Measurements from ENCODE around the gene FOCAD. TPM values are rescaled to one million over a fixed set of nuclear protein-coding genes. Genes with fewer than 3 reads are reported as not detected.
A peak's percentile ranks its signal among the peaks of the same experiment; 100 is the strongest.

The FOCAD gene
- total and polyA plus RNA-seq, 8 donors: 5.6 to 212 (median 12.2) TPM

DNA sequence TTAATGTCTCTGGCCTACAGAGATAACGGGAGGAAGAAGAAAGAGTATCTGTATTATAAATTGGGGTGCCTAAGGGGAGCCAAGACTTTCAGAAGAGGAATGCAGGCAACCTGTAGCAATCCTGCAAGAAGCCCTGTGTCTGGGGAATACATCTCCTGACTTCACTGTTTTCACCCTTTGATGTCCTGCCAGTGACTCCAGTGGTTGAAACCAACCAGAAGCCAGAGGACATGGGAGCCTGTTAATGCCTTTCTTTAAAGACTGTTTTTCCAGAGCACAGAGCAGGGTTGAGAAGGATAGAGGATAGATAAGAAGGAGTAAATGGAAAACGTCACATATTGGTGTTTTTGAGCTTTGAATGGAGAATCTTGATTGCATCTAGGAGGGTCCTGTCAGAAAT is 196.2 kb downstream of the FOCAD start:
- Histone ChIP-seq H3K9me3 (no peaks in the 10 kb centered on the region), H3K4me1 (no peaks in the 10 kb centered on the region), H3K27ac (no peak overlapping the region), H3K27me3 (no peaks in the 10 kb centered on the region), H3K36me3 (peaks cover 0 to 23% (median 17%) of the 10 kb centered on the region in 4 donors), H3K4me3 (no peak overlapping the region)
- no peak for DNase-seq
- 81 to 89% (median 87%) methylated on average over 2 of the region's 2 CpGs for WGBS, 5 donors
- no peak for TF ChIP-seq POLR2AphosphoS5 (IDR thresholded peaks at IDR 0.05)
- no peak for TF ChIP-seq POLR2A (IDR thresholded peaks at IDR 0.05)
- no peak for TF ChIP-seq EP300 (IDR thresholded peaks at IDR 0.05)
- TF ChIP-seq, protein P1, sequence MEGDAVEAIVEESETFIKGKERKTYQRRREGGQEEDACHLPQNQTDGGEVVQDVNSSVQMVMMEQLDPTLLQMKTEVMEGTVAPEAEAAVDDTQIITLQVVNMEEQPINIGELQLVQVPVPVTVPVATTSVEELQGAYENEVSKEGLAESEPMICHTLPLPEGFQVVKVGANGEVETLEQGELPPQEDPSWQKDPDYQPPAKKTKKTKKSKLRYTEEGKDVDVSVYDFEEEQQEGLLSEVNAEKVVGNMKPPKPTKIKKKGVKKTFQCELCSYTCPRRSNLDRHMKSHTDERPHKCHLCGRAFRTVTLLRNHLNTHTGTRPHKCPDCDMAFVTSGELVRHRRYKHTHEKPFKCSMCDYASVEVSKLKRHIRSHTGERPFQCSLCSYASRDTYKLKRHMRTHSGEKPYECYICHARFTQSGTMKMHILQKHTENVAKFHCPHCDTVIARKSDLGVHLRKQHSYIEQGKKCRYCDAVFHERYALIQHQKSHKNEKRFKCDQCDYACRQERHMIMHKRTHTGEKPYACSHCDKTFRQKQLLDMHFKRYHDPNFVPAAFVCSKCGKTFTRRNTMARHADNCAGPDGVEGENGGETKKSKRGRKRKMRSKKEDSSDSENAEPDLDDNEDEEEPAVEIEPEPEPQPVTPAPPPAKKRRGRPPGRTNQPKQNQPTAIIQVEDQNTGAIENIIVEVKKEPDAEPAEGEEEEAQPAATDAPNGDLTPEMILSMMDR (IDR thresholded peaks at IDR 0.05): no peak
- intact Hi-C loops (cut with DNase I; ENCODE audit: low total_unique reads): no loop called here

DNA sequence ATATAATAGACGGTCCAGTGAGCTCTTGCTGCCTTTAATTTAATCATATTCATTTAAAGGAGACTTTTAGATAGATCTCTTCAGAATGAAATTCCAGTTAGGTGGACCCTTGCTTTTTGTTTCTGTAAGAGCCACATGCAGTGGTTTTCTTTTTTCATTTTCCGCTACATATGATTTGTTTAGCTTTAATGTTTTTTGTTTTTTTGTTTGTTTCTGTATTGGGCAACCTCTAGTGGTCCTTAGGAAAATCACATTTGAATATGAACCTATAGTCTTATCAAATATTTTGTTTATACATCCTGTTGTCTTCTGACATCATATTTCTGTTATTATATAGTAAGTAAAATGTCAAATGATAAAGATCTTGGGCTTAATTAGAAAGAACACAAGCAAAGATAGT is 196.6 kb downstream of the FOCAD start:
- Histone ChIP-seq H3K9me3 (no peaks in the 10 kb centered on the region), H3K4me3 (no peak overlapping the region), H3K27me3 (no peaks in the 10 kb centered on the region), H3K36me3 (peaks cover 0 to 23% (median 17%) of the 10 kb centered on the region in 4 donors), H3K4me1 (no peaks in the 10 kb centered on the region), H3K27ac (no peak overlapping the region)
- no peak for DNase-seq
- intact Hi-C loops (cut with DNase I; ENCODE audit: low total_unique reads): no loop called here
- TF ChIP-seq, protein P1 (IDR thresholded peaks at IDR 0.05): no peak
- TF ChIP-seq EP300 (IDR thresholded peaks at IDR 0.05): no peak
- no peak for TF ChIP-seq POLR2AphosphoS5 (IDR thresholded peaks at IDR 0.05)
- WGBS, 5 donors: 94 to 100% (median 95%) methylated on average over 2 of the region's 2 CpGs

DNA sequence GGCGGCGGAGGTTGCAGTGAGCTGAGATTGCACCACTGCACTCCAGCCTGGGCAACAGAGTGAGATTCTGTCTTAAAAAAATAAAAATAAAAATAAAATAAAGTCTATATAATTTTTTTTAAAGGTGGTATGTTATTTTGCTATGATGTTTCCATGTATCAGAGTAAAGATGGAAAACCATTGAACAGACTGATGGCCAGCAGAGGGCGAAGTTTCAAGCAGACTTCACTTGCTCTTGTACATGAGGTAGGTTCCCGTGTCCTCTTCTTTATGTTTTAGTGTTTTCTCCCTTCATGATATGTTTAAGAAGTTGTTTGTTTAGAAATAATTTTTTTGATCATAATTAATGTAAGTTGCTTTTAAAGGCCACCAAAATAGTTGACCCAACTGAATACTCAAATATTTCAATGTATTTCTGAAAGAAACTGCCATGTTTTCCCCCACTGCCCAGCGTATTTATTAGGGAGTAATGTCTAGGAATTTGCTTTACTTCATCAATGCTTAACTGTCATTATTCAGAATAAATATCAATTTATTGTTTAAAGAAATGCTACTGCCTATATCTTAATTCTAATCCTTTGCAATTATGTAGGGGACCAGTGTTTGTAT is 201.0 kb downstream of the FOCAD start:
- Histone ChIP-seq H3K4me1 (no peaks in the 10 kb centered on the region), H3K36me3 (peaks cover 0 to 28% (median 14%) of the 10 kb centered on the region in 4 donors), H3K27me3 (no peaks in the 10 kb centered on the region), H3K9me3 (no peaks in the 10 kb centered on the region), H3K4me3 (no peak overlapping the region), H3K27ac (no peak overlapping the region)
- peak; percentile 67 to 77 for DNase-seq
- TF ChIP-seq EP300 (IDR thresholded peaks at IDR 0.05) (no peak), POLR2AphosphoS5 (IDR thresholded peaks at IDR 0.05) (no peak), POLR2A (IDR thresholded peaks at IDR 0.05) (no peak)
- TF ChIP-seq, protein P1 (IDR thresholded peaks at IDR 0.05): peak in 5 of 7 experiments; percentile 15 to 60 (median 52)
- 69 to 75% (median 72%) methylated on average over 5 of the region's 5 CpGs for WGBS, 5 donors
- intact Hi-C loops (cut with DNase I; ENCODE audit: low total_unique reads): no loop called here

DNA sequence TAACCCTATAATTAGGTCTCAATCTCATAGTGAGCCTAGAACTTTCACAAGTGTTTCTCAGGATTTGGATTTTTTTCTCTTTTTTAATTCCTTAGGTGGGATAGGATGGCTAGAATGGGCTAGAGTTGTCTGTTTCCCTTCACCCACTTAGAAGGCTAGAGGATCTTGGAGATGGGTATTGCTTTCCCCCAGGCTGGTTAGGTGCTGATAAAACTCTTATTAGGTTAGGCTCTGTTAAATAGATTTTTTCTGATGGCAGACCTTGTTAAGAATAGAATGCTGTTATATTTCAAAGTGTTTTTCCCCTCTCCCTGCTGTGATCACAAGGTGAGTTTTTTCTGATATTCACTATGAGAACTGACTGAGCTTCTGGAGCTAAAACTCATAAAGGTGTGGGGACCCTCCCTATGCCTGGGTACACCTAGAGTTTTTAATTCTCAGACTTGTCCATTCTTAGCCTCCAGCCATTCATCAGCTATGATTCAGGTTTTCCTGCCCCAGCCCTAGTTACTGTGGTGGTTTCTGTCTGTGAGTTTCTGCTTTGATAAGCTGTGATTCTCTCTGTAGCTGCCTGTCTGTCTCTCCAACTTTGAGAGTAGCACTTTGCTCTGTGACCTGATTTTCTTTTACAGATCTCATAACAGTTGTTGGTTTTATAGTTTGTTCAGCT is 215.0 kb downstream of the FOCAD start:
- Histone ChIP-seq H3K27me3 (no peaks in the 10 kb centered on the region), H3K4me1 (no peaks in the 10 kb centered on the region), H3K27ac (no peak overlapping the region), H3K9me3 (no peaks in the 10 kb centered on the region), H3K36me3 (peaks cover 0 to 5% (median 1%) of the 10 kb centered on the region in 4 donors), H3K4me3 (no peak overlapping the region)
- no peak for TF ChIP-seq EP300 (IDR thresholded peaks at IDR 0.05)
- TF ChIP-seq POLR2AphosphoS5 (IDR thresholded peaks at IDR 0.05): no peak
- TF ChIP-seq POLR2A (IDR thresholded peaks at IDR 0.05): no peak
- TF ChIP-seq, protein P1 (IDR thresholded peaks at IDR 0.05): no peak
- peak in 1 of 2 donors; percentile 4 for DNase-seq
- intact Hi-C loops (cut with DNase I; ENCODE audit: low total_unique reads): no loop called here

Measured in stomach (tissue), 9 donors.